ENCODE results near the gene DRICH1.
A peak's percentile ranks its signal among the peaks of the same experiment; 100 is the strongest.
"Not testable (repeated sequence)": the region's sequence is repeated elsewhere in the genome, so short reads cannot be mapped to it uniquely, and the experiment has no call there.

DRICH1 gene

DNA sequence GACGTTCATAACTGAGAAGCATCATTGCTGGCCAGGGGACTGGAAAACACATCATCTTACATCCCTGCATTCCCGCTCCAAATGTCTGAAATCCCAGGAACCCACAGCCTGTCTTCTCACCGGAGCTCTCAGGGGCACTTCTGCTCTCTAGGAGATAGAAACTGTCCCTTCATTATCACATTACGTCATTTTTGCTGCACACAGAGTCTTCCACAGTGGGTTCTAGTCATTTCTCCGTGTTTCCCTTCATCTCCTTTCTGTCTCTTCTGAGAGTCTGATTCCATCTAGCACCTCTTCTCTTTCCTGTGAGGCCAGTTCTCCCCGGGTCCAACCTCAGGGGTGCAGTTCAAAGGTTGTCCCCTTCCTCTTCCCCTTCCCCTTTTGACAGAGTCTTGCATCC lies 36.2 kb downstream of the DRICH1 start:
- not testable (repeated sequence) for DNase-seq

DNA sequence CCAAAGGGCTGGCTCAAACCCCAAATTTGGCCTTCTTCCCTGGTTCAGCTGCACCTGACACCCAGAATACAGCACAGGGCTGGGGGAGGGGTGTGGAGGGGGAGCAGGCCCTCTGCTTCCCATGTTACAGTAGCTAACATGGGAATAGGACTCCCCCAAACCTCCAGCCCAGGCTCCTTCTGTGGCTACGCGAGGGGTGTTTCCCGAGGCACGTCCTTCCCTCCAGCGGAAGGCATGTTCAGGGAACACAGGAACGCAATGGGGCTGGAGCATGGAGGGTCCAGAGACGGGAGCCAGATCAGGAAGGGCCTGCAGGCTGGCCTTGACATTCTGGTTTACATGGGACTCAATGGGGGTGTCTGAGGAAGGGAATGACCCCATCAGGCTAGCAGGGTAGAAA lies 40.3 kb downstream of the DRICH1 start:
- no peak for DNase-seq

- DNase-seq, result peak; percentile 58
Observed at GRCh38 chr22:23591201-23591791, 40.8 kb downstream of the DRICH1 start.

- no peak for DNase-seq
Observed at GRCh38 chr22:23583836-23584235, 48.3 kb downstream of the DRICH1 start.

- no peak for DNase-seq
Observed at GRCh38 chr22:23583153-23583552, 49.0 kb downstream of the DRICH1 start.

- DNase-seq, result no peak
Observed at GRCh38 chr22:23581260-23581650, 50.9 kb downstream of the DRICH1 start.

DNA sequence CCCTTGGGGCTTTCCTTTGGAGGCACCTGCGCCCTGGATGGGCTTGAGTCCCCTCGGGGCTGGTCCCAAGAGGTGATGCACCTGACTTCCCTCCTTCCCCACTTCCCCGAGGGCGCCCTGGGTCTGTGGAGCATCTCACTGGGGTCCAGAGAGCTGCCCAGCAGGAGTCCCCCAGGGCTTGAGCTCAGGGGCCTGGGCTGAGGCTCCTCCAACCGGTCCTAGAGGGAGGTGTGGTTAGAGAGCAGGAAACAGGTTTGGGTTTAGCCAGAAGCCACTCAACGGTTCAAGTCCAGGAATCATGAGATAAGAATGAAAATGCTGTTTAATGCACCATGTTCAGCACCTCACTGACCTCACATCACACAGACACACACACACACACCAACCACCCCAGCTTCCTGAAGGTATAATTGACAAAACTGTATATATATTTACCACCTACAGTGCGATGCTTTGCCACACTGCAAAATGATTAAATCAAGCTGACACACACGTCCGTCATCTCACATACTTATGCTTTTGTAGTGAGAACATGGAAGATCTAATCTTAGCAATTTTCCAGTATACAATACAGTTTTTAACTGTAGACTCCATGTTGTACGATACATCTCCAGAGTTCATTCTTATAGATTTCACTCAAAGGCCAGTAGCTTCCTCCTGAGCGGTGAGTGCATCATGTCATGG lies 51.4 kb downstream of the DRICH1 start:
- DNase-seq, result no peak

DNA sequence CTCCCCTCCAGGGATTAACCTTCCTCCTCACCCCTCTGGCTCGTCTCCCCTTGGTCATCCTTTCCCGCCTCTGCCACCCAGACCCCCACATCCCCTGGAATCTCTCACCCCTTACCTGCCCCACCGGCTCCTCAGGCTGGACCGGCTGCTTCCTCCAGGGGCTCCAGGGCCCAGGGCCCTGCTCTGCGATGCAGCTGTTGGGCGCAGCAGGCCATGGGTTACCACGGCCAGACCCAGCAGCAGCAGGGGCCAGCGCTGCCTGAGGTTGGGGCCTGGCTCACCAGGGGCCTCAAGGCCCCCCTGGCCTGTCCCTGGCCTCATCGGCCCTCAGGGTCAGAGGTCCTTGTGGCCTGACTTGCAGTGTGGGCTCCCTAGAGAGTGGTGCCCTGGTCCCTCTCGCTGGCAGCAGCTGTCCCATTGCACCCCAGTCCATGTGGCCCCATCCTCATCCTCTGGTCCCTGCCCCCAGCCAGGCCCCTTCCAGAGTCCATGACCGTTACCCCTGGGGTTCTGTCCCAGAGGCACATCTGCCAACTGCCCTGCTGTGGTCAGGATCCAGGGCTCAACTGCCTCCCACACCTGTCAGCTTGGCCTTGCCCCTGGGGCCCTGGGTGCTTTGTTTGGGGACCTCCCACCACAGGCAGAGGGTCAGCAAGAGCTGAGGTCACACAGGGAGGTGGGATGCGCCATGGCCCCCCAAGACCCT lies 52.1 kb downstream of the DRICH1 start, which contains the start of gene IGLL1:
IGLL1 (minus strand) TSS at position 421 of the 706 bp plus-strand sequence; CDS start at position 321, 100 bp downstream.
- DNase-seq, result no peak

DNA sequence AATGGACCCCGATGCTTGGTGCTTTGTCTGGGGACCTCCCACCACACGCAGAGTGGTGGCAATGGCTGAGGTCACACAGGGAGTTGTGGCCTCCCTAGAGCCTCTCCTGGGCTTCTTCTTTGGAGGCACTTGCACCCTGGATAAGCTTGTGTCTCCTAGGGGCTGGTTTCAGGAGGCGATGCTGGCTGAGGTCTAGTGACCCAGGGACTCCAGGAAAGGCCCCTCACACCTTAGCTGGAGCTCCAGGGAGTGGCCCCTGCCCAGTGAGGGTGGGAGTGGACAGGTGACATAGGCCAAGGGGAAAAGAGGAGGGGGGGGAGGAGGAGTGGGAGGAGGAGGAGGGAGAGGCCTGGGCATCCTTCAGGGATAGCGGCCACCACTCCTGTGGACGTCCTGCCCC lies 52.8 kb downstream of the DRICH1 start:
- no peak for DNase-seq

DNA sequence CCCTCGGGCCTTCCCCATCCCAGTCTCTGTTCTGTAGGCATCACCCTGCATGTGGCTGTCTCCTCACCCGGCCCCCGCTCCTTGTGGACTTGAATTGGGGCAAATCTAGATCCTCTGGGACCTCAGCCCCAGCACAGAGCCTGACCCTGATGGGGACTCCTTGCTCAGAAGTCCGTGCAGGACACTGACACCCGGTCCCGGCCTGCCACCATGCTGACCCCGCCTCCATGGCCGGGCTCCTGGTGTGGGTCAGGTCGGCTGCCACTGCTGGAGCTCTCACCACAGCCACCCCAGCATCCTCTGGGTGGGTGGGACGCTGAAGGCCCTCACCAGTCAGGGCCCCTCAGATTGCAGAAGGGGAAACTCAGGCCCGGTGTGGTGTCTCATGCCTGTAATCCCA lies 53.8 kb downstream of the DRICH1 start:
- DNase-seq, result no peak

DNA sequence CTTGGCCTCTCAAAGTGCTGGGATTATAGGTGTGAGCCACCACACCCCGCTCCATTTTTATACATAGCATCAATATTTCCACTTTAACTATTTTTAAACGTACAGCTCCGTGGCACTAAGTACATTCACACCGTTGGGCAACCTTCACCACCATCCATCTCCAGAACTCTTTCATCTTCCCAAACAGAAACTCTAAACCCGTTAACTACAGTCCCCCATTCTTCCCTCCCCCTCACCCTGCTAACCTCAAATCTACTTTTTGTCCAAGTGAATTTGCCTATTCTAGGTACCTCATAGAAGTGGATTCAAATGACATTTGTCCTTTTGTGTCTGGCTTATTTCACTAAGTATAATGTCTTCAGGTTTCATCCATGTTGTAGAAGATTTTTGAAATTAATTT lies 55.4 kb downstream of the DRICH1 start:
- DNase-seq, result no peak

- DNase-seq, result no peak
Observed at GRCh38 chr22:23575601-23576000, 56.5 kb downstream of the DRICH1 start.

DNA sequence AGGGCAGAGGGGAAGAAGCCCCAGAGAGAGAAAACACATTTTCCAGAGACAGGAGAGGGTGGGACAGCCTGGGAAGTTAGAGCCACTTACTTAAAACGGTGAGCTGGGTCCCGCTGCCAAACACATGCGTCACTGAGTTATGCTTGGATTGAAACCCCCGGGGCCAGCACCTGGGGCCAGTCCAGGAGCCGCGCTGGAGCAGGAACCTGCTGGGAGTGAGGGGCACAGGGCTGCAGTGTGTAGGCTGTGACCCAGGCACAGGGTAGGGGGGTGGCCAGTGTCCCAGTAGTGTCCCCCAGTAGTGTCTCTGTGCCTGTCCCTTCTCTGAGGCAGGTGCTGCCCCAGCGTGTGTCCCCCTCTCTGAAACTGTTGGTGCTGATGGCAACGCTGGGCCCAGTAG lies 57.2 kb downstream of the DRICH1 start:
- DNase-seq, result no peak

GRCh38 chr22:23574371-23574811 lies 57.7 kb downstream of the DRICH1 start:
- DNase-seq, result no peak

DNA sequence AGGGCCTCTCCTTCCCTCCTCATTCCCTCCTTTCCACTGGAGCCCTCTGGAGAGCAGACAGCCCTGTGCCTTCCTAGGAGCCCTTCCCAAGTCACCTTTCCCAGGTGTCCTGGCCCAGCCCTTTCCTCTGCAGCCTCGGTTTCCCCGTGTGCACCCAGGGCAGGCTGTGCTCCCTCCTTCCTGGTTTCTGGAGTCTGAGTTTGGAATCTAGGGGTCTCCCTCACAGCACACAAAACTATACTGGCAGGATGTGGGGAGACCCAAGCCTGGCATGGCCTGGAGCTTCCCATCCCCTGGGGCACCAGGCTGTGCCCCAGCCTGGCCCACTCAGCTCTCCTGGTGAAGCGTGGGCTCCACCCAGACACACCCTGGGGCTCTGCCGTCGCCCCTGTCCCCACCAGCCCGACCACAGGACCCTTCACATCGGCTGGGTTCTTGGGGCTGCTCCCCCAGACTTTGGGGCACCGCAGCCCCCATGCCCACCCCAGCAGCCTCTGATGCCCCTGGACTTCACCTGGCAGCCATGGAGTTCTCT lies 58.4 kb downstream of the DRICH1 start:
- DNase-seq, result not testable (repeated sequence)

DNA sequence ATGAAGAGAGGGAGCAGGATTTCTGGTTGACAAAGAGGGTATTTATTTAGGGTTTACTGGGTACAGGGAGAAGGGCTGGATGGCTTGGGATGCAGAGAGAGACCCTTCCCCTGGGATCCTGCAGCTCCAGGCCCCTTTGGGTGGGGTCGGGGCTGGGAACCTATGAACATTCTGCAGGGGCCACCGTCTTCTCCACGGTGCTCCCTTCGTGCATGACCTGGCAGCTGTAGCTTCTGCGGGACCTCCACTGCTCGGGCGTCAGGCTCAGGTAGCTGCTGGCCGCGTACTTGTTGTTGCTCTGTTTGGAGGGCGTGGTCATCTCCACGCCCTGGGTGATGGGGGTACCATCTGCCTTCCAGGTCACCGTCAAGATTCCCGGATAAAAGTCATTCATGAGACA lies 59.0 kb downstream of the DRICH1 start:
- DNase-seq, result not testable (repeated sequence)

GRCh38 chr22:23571486-23571885 lies 60.6 kb downstream of the DRICH1 start:
- no peak for DNase-seq

GRCh38 chr22:23570681-23571080 lies 61.4 kb downstream of the DRICH1 start:
- peak; percentile 29 for DNase-seq

DNA sequence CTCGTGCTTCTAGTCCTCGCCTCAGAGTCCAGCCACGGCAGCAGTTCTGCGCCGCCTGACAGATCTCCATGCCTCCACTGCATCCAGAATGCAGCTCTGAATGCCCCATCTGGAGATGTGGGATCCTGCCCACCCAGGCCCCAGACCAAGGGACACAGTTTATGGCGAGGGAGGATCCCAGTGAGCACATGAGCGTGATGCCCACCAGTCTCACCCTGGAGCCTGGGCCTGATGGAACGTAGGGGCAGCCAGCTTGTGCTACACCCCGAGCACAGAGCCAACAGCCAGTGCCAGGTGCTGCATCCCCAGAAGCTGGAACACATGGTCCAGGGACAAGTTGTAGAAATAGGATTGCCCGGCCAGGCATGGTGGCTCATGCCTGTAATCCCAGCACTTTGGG lies 62.4 kb downstream of the DRICH1 start:
- DNase-seq, result no peak

- DNase-seq, result no peak
Observed at GRCh38 chr22:23569291-23569690, 62.8 kb downstream of the DRICH1 start.

DNA sequence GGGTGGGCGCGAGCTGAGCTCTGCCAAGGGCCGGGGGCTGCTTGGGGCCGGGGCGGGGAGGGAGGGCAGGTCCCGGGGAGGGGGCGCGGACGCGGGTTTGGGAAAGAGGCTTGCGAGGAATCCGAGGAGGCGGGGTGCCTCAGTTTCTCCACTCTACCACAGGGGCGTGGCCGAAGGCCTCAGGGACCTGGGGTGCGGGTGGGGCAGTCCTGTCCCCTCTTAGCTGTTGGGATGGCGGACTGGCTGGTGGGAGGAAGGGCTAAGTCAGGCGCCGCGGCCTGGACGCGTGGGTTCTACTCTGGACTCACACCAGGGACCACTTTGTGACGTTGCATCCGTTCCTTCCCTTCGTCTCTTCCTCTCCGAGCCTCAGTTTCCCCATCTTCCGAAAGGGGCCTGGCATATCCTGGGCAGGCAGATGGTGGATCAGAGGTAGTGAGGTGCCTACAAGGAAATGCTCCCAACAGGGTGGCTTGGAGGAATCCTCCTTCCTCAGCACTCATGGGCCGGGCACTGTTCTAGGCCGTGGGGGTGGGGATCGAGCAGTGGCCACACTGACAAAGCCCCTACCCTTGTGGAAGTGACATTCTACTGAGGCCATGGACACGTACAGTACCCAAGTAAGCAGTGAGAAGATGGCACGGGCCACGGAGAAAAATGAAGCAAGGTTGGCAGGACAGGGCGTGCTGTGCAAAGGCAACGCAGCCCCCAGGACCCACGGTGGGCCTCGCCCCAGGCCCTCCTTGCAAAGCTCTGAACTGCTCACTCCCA lies 65.2 kb downstream of the DRICH1 start:
- DNase-seq, result no peak

GRCh38 chr22:23565915-23566704 lies 66.0 kb downstream of the DRICH1 start:
- DNase-seq, result peak; percentile 58
